ENCODE results near the gene GPR31.

Gene GPR31

DNA sequence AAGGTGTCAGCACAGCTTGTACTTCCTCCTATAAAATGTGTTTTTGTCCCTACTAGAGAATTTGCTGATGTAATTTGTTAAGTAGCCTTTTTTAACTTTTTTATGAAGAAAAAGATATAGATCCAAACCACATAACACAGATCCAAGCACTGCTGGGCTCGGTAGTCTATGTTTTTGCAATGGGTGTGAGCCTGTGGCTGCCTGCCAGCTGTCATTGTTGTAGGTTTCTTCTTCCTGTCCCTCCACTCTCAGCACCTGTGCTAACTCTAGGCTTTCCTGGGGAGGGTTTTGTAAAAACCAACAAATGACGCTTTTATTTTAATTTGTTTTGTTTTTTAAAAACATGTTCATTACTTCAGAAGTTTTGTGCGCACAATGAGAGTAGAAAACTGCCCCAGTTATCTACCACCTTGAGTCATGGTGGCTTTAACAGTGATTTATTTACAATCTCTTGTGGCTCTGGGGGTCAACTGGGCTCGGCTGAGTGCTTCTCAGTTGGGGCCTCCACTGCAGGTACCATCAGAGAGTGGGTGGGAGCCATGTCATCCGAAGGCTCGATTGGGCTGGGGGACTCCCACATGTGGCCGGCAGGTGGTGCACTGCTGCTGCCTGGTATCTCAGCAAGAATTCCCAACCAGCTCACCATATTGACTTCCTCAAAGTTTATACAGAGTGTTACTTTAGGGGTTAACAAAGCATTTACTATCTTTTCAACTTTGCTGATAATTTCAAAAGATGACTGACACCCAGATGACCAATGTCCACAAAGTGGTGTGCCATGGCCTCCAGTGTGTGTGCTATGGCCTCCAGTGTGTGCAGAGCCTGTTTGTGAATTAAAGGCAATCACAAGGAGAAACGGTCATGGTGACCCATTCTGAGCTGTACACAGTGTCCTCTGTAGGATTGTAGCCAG, 37.9 kb downstream of the GPR31 start:
- no peak for ATAC-seq
- Mint-ChIP-seq H3K4me3 (no peak overlapping the region), H3K27me3 (peaks cover 22% of the 10 kb centered on the region), H3K9me3 (no peaks in the 10 kb centered on the region), H3K4me1 (peaks cover 28% of the 10 kb centered on the region), H3K27ac (no peak overlapping the region)
- no peak for DNase-seq

DNA sequence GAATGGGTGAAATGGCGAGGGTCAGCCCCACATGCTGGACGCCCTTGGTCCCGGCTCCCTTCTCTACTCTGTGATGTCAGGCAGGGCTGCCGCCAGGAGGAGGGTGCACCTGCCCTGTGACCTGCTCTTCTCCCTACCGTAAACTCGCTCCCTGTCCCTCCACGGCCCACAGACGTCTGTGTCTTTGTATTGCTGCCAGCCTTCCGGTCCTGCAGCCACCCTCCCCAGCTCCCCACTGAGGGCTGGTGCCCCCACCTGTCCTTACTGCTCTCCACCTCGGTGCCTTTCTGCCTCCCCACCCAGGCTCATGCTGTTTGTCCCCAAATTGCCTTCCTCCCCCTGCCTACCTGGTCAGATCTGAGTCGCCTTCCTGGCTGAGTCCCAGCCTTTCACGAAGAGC, 38.9 kb downstream of the GPR31 start:
- peaks cover 28% of the 10 kb centered on the region for H3K4me1 Mint-ChIP-seq

DNA sequence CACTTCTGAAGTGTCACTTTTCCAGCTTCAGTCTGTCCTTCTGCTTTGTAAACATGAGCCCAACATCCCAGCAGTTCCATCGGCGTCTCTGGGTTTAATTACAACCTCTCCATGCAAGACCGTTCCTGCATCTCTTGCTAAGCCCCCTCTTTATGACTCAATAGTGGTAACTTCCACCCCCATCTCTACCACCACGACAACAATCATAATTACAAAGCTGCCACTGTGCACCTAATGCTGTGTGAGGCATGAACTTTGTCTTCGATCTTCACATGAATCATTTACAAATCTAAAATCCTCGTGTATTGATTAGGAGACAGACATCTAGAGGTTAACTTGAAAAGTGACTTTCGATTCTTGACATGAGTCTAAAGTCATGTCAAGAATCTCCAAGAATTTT, 39.8 kb downstream of the GPR31 start:
- ATAC-seq = no peak
- no peak for DNase-seq
- Mint-ChIP-seq H3K4me3 (no peak overlapping the region), H3K9me3 (no peaks in the 10 kb centered on the region), H3K4me1 (peaks cover 28% of the 10 kb centered on the region), H3K27ac (no peak overlapping the region), H3K27me3 (peaks cover 22% of the 10 kb centered on the region)

More for the DNA sequence above, 38.9 kb downstream of the GPR31 start:
- ATAC-seq = no peak
- H3K4me3 Mint-ChIP-seq = no peak overlapping the region
- no peak overlapping the region for H3K27ac Mint-ChIP-seq
- H3K9me3 Mint-ChIP-seq = no peaks in the 10 kb centered on the region
- no peak for DNase-seq
- peaks cover 22% of the 10 kb centered on the region for H3K27me3 Mint-ChIP-seq

DNA sequence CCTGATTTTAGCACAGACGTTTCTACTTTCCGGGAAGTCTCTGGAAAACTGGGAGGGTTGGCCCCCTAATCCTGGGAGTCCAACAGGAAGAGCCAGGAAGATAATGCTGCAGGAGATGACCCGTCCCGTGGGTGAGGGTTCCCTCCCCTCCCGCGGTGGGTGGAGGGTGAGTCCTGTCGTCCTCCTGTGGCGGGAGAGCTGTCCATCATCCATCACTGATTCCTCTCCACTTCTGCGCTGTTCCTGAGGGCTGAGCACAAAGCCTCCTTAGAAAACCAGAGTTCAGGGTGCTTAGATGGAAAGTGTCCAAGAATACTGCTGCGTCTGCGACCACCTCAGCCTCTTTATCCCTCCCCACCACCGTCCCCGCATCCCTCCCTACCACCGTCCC, 40.9 kb downstream of the GPR31 start:
- Mint-ChIP-seq H3K27ac (no peak overlapping the region), H3K27me3 (peaks cover 28% of the 10 kb centered on the region), H3K4me3 (no peak overlapping the region), H3K4me1 (peaks cover 32% of the 10 kb centered on the region), H3K9me3 (no peaks in the 10 kb centered on the region)
- ATAC-seq (no peak), DNase-seq (no peak)

DNA sequence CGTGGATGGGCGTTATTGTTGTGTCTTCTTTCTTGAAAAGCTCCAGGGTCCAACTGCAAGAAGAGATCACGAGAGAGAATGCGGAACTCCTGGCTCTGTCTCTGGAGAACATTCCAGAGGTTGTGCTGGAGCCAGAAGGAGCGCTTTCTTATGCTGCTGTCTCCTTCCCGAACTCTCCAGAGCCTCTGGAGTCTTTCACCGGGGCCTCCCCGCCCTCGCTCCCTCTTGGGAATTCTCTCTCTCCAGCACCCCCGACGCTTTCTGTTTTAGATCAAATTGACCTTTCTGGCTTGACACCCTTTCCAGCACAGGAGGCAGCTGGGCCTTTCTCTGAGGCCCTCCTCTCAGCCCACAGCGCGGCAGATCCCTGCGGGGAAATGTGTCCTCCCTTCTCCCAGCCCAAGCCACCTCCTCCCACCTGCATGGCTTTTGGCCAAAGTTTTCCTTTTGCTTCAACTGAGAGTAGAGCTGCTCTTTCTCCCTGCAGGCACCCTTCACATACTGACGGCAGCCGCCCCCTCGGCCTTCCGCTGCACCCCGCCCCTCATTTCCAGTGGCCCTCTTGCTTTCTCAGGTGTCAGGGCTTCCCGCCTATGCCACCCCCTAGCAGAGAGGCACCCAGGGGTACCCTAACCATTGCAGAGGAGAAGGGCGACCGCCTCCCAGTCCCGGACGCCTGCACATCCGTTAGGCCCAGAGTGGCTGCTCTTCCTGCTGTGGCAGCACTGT, 41.5 kb downstream of the GPR31 start:
- Mint-ChIP-seq H3K9me3 (no peaks in the 10 kb centered on the region), H3K27ac (peak overlapping the region in 1 of 2 donors; percentile 19), H3K4me1 (peaks cover 35% of the 10 kb centered on the region), H3K4me3 (no peak overlapping the region), H3K27me3 (peaks cover 26% of the 10 kb centered on the region)
- DNase-seq (no peak), ATAC-seq (no peak)

DNA sequence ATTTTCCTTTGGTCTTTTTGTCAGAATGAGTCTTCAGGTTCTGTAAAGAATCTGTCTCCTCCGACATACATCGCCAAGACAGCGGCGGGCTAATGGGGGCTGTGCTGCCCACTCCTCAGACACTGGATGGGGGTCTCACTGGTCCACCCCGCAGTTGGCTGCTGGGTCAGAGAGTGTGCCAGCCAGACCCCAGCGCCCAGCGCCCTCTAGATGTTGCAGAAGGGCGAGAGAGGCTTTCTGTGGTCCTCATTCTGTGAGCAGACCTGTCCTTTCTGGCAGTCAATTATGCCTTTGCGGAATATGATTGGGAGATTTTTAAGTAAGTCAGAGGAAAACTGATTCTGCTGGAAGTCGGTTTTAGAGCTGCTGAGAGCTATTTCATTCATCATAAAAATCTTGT, 42.7 kb downstream of the GPR31 start:
- Mint-ChIP-seq H3K4me1 (peaks cover 42% of the 10 kb centered on the region), H3K4me3 (no peak overlapping the region), H3K27ac (no peak overlapping the region), H3K9me3 (no peaks in the 10 kb centered on the region), H3K27me3 (peaks cover 29% of the 10 kb centered on the region)
- DNase-seq (no peak), ATAC-seq (no peak)

DNA sequence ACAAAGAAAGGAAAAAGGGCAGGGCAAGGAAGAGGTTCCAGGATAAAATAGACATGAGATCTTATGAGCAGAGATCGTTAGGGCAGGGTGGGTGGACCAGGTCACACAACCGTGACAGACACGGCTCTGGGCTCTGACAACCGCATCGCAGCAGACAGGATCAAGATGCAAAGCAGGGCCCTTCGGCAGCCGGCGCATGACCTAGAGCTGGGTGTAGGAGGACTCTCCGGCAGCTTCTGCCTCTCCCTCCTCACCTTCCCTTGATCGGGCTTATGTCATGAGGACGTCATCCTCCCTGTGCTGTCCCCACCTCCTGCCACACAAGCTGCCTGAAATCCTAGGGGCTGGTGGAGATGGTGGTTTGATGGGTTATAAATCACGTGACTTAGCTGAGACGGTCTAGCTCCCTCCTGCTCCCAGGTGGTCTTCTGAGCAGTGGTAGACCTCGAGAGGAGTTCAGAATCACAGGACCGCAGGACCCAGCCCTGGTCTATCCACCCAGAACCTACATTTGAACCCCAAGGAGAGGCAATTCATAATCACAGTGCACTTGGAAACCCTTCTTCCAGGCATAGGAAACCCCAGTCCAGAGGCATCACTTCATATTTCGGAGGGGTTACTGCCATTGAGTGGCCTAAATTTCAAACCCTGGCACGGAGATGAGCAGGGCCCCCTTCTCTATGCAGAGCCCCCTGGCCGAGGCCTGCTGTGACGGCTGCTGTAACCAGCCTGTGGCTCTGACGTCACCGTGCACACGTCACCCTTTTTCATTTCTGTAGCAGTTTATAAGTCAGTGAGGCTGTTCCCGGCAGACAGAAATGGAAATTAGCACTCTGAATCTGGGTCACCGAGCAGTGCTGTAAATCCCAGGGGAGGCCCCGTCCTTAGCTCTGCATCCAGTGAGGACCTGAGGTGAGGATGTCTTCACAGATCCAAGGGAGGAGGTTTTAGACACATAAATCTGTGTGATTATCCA, 43.6 kb downstream of the GPR31 start:
- no peak overlapping the region for H3K4me3 Mint-ChIP-seq
- H3K9me3 Mint-ChIP-seq = no peaks in the 10 kb centered on the region
- no peak overlapping the region for H3K27ac Mint-ChIP-seq
- ATAC-seq = no peak
- H3K4me1 Mint-ChIP-seq = peaks cover 34% of the 10 kb centered on the region
- H3K27me3 Mint-ChIP-seq = peaks cover 37% of the 10 kb centered on the region
- no peak for DNase-seq

DNA sequence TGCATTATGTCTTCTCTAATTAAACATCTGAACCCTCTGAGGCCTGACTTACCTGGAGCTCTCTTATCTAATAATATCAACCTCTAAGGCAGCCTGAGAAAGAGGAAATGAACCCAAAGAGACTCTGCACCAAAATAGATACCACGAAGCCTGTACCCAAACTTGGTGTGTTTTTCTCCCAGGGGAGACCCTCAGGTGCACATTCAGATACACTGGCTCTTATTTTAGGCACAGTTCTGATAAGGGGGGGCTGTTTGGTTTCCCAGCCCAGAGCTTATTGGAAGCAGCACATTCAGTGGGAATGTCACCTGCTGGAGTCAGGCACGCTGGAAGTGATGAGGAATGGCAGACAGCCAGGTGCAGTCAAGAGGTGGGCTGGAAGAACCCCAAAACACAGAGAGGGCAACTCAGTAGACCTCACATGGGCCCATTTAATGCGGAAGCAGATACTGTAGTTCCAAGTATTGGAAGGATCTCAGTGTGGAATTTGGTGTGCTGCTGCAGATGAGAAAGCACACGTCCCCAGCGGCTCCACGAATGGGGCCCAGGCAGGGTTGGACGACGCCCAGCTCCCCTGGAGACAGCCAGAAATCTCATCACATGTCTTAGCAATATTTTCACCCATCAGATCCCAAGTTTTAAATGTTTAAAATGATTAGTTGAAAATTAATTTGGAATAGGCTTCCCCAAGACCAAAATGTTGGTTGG, 44.6 kb downstream of the GPR31 start:
- ATAC-seq = no peak
- peaks cover 37% of the 10 kb centered on the region for H3K27me3 Mint-ChIP-seq
- no peak for DNase-seq
- H3K9me3 Mint-ChIP-seq = no peaks in the 10 kb centered on the region
- no peak overlapping the region for H3K27ac Mint-ChIP-seq
- H3K4me3 Mint-ChIP-seq = no peak overlapping the region
- H3K4me1 Mint-ChIP-seq = peaks cover 32% of the 10 kb centered on the region

DNA sequence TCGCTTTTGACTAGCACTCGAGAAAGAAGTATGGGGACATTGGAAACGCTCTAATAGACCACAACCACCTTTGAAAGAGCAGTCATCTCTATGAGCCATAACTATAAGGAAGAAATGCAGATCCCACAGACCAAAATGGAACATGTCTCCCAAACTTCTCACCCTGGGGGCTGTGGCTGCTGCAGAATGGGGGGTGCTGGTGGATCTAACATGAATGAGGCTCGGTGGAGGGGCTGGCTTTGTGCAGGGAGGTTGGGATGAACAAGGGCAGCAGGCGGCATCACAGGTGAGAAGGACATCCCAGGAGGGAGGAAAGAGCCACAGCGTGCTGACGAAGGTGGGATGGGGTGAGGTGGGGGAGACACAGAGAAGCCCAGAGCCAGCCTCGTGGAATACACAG, 45.4 kb downstream of the GPR31 start:
- peak overlapping the region; percentile 5 to 45 for H3K4me3 Mint-ChIP-seq
- no peak for ATAC-seq
- H3K27ac Mint-ChIP-seq = peak overlapping the region in 1 of 2 donors; percentile 39
- peaks cover 41% of the 10 kb centered on the region for H3K27me3 Mint-ChIP-seq
- H3K4me1 Mint-ChIP-seq = peaks cover 35% of the 10 kb centered on the region
- no peaks in the 10 kb centered on the region for H3K9me3 Mint-ChIP-seq
- no peak for DNase-seq

DNA sequence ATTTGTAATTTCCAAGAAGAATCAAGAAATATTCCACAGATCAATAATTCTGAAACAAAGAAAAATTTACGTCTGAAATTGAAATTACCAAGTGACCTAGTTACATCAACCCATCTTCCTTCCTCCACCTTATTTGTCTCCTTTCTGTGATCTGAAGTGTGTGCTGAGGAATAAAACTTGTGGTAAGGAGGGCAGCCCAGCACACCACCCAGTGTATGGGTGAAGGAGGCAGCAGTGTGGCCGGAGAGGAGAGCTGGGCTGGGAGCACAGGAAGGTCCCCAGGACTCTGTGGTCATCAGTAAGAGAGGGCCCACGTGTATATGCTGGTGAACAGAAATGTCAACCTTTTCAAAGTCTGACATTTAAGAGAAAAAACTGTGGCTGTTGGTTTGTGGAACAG, 46.2 kb downstream of the GPR31 start:
- ATAC-seq (peak; percentile 59), DNase-seq (no peak)
- peaks cover 39% of the 10 kb centered on the region for H3K27me3 Mint-ChIP-seq
- H3K4me1 Mint-ChIP-seq = peaks cover 35% of the 10 kb centered on the region
- peak overlapping the region; percentile 20 to 41 for H3K27ac Mint-ChIP-seq
- no peaks in the 10 kb centered on the region for H3K9me3 Mint-ChIP-seq
- H3K4me3 Mint-ChIP-seq = peak overlapping the region; percentile 38 to 63

DNA sequence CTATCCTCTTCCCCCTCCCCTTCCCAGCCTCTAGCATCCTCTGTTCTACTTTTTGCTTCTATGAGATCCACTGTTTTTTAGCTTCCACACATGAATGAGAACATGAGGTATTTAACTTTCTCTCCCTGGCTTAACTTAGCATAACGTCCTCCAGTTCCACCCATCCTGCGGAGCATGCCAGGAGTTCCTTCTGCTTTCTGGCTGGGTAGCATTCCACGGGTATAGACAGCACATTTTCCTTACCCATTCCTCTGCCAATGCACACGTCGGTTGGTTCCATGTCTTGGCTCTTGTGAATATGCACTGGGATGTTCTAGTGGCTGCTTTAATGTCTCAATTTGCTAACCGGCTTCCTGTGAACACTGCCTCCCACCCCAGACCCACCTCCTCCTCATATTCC, 48.1 kb downstream of the GPR31 start:
- Mint-ChIP-seq H3K27ac (no peak overlapping the region), H3K4me1 (peaks cover 35% of the 10 kb centered on the region), H3K27me3 (peaks cover 32% of the 10 kb centered on the region), H3K9me3 (no peaks in the 10 kb centered on the region), H3K4me3 (no peak overlapping the region)
- no peak for DNase-seq
- ATAC-seq = no peak

DNA sequence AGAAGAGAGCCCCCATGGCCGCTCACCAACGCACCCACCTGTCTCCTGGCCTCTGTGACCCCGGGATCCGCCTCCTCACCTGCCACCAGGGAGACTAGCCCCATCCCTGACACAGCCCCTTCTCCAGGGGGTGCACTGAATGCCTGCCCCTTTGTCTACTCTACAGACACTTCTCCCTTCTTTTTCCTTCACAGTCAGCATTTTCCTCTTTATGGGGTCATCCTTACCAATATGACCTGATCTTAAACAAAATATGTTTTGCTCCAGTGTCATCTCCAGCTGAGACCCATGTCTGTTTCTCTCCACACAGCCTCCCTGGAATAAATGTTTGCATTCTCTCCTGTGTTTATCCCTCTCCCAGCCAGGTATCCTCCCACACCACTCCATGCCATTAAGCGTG, 49.5 kb downstream of the GPR31 start:
- ATAC-seq (no peak), DNase-seq (no peak)
- peaks cover 32% of the 10 kb centered on the region for H3K27me3 Mint-ChIP-seq
- H3K4me1 Mint-ChIP-seq = peaks cover 38% of the 10 kb centered on the region
- no peaks in the 10 kb centered on the region for H3K9me3 Mint-ChIP-seq
- H3K4me3 Mint-ChIP-seq = no peak overlapping the region
- H3K27ac Mint-ChIP-seq = no peak overlapping the region

DNA sequence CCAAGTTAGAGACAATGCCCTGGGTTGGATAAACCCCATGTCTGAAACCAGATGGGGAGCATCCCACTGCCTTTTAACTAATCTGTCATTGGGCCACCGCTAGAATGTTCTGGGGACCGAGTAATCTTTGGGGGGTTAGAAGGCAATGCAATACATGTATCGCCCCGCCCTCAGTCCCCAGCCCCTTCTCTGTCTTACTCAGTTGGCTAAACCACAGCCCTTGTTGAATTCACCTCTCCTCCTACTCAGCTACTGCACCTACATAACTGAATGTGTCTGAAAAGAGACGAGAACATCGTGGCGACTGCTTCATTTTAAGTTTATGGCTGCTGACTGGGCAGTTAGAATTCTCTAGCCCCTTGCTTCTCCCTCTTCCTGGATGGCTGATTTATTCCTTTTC, 50.0 kb downstream of the GPR31 start:
- H3K27ac Mint-ChIP-seq = no peak overlapping the region
- H3K4me1 Mint-ChIP-seq = peaks cover 41% of the 10 kb centered on the region
- no peaks in the 10 kb centered on the region for H3K9me3 Mint-ChIP-seq
- DNase-seq = no peak
- ATAC-seq = no peak
- H3K27me3 Mint-ChIP-seq = peaks cover 32% of the 10 kb centered on the region
- no peak overlapping the region for H3K4me3 Mint-ChIP-seq

DNA sequence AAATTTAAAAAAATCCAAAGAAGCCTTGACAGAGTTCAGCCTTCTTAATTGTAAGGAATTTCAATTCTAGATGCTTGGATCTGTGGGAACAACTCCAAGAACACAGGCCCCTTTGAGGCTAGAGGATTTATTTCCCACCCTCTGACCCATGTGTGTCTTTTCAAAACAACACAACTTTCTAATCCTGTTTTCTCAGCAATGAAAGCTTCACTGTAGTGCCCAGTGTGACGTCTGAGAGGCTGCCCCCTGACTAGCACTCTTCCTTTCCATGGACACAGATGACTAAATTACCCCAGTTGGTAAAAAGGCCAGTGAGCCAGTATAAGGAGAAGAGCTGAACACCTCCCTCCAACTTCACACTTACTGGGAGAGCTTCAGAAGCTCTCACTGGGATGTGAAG, 51.4 kb downstream of the GPR31 start:
- Mint-ChIP-seq H3K27me3 (peaks cover 21% of the 10 kb centered on the region), H3K4me1 (peaks cover 31% of the 10 kb centered on the region)

More for the DNA sequence above, 51.4 kb downstream of the GPR31 start:
- H3K9me3 Mint-ChIP-seq = no peaks in the 10 kb centered on the region
- ATAC-seq (no peak), DNase-seq (no peak)
- no peak overlapping the region for H3K27ac Mint-ChIP-seq
- no peak overlapping the region for H3K4me3 Mint-ChIP-seq
